ENCODE results near the gene ZFC3H1. TPM values are rescaled to one million over a fixed set of nuclear protein-coding genes. Genes with fewer than 3 reads are reported as not detected.

Gene ZFC3H1, protein sequence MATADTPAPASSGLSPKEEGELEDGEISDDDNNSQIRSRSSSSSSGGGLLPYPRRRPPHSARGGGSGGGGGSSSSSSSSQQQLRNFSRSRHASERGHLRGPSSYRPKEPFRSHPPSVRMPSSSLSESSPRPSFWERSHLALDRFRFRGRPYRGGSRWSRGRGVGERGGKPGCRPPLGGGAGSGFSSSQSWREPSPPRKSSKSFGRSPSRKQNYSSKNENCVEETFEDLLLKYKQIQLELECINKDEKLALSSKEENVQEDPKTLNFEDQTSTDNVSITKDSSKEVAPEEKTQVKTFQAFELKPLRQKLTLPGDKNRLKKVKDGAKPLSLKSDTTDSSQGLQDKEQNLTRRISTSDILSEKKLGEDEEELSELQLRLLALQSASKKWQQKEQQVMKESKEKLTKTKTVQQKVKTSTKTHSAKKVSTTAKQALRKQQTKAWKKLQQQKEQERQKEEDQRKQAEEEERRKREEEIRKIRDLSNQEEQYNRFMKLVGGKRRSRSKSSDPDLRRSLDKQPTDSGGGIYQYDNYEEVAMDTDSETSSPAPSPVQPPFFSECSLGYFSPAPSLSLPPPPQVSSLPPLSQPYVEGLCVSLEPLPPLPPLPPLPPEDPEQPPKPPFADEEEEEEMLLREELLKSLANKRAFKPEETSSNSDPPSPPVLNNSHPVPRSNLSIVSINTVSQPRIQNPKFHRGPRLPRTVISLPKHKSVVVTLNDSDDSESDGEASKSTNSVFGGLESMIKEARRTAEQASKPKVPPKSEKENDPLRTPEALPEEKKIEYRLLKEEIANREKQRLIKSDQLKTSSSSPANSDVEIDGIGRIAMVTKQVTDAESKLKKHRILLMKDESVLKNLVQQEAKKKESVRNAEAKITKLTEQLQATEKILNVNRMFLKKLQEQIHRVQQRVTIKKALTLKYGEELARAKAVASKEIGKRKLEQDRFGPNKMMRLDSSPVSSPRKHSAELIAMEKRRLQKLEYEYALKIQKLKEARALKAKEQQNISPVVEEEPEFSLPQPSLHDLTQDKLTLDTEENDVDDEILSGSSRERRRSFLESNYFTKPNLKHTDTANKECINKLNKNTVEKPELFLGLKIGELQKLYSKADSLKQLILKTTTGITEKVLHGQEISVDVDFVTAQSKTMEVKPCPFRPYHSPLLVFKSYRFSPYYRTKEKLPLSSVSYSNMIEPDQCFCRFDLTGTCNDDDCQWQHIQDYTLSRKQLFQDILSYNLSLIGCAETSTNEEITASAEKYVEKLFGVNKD (N-terminal part only)
- 47.5 TPM for total RNA-seq

DNA sequence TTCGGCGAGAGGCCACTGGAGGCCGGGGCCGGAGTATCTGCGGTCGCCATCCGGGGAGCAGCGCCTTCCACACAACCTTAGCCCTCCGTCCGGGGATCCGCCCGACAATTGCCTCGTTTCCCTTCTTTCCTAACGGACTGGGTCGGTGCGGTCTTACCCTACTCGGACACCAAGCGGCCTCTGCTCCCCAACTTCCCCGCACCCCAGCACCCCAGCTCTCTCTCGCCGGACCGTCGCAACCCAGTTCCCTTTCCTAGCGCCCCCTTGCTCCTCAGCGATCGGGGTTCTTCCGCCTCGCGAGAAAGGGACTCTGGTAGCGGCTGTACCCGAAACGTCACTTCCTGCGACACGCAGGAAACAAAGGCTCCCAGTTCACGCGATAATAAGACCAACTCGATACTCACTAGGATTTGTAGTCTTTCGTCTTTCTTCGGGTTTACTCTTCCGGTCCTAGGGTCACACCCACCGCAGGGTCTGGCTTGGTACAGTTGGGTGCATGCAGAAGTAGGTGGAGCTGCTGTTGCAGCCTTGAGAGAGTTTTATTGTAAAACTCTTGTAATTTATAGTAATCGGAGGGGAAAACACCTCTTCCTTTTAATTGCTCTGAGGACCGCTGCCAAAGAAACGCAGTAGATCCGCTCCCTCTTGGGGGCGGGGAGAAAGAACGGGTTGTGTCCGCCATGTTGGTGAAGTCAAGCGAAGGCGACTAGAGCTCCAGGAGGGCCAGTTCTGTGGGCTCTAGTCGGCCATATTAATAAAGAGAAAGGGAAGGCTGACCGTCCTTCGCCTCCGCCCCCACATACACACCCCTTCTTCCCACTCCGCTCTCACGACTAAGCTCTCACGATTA, at the start of gene ZFC3H1, which contains the start of gene THAP2:
ZFC3H1 (minus strand) TSS at position 288 of the 850 bp plus-strand sequence; CDS start at position 50, 238 bp downstream.
THAP2 (plus strand) TSS at position 741 of the 850 bp plus-strand sequence. CDS start 209 bp downstream, outside the sequence.

DNA sequence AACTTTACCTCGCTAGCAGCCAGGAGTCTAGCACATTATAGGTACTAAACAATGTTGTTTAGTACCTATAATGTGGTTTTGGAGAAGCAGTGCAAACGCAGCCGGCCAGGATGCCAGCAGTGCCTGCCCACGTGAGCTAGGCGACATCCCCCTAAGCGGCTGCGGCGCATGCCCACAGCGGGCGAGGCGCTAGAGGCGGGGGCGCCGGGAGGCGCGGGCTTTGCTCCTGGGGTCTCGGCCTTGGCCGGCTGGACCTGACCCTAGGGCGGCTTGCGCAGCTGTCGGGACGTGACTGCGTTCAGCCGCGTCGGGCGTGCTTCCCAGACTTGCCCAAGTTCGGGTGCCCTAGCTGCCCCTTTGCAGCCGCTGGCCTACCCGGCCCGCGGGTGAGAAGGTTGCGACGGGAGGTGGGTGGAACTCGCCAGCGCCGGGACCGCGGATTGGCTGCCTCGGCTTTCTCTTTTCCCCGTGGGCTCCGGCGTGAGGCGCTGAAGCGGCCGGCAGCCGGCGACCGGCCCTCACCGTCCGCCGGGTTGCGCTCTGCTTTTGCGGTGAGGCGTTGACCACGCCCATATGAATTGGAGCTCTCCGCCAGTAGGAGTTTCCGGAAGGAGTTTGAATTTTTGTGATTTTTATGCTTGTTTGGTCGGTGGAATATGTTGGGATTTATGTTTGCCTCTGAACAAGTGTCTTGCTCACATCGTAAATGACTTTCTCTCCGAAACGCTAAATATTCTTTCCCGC, 22.4 kb upstream of the ZFC3H1 start, which contains the start of gene TMEM19:
TMEM19 (plus strand) TSS at position 169 of the 744 bp plus-strand sequence. CDS start 599 bp downstream, outside the sequence.

Small RNA genes lying within 50 kb of the gene (small RNA-seq; reads per million reads assigned to genes)
- gene RF00560: not detected

Other genes with a start within 250 kb of the ZFC3H1 start
- 1.6 TPM for gene LGR5, start 224.1 kb downstream of the ZFC3H1 start, total RNA-seq
- 27.5 TPM for gene THAP2, start 453 bp upstream of the ZFC3H1 start, total RNA-seq
- 54.4 TPM for gene TMEM19, start 22.2 kb upstream of the ZFC3H1 start, total RNA-seq
- 24.2 TPM for gene RAB21, start 91.0 kb upstream of the ZFC3H1 start, total RNA-seq
- gene TBC1D15, start 175.9 kb upstream of the ZFC3H1 start, total RNA-seq: 34.8 TPM